GM23338 (cell line): ENCODE results near the gene GFOD1. TPM values are rescaled to one million over a fixed set of nuclear protein-coding genes. Genes with fewer than 3 reads are reported as not detected.

ENCODE experiments used
- ATAC-seq: fragments of 200-7000 bp; cut with Tn5 transposase; 3 replicates; pipeline ENCODE4 v1.9.1; 2020
- DNase-seq: peaks from one replicate; pipeline ENCODE4 v3.0.0-alpha.2; 2015; ENCODE audit warnings: low spot score
- H2AFZ ChIP-seq: fragments of 200-600 bp; sonication (generic); 2 replicates; pipeline ENCODE4 v1.8.0; 2016; ENCODE audit warnings: antibody characterized with exemption, mild to moderate bottlenecking, moderate library complexity
- H3F3A ChIP-seq: fragments of 200-600 bp; sonication (generic); replicated peaks from 2 replicates; pipeline ENCODE4 v1.8.0; 2017; ENCODE audit warnings: antibody characterized with exemption, mixed run types, low read depth
- H3K27ac ChIP-seq: fragments of 200-600 bp; sonication (generic); 2 replicates; pipeline ENCODE4 v1.6.1; 2016; ENCODE audit warnings: low read depth
- H3K27me3 ChIP-seq: fragments of 200-600 bp; sonication (generic); 2 replicates; pipeline ENCODE4 v1.8.0; 2016; ENCODE audit warnings: mild to moderate bottlenecking, mixed run types, moderate library complexity; ENCODE audit not compliant: insufficient read depth
- H3K36me3 ChIP-seq: fragments of 200-600 bp; sonication (generic); 2 replicates; pipeline ENCODE4 v1.8.0; 2016; ENCODE audit warnings: mild to moderate bottlenecking; ENCODE audit not compliant: insufficient read depth
- H3K4me1 ChIP-seq: fragments of 200-600 bp; sonication (generic); 2 replicates; pipeline ENCODE4 v1.8.0; 2016; ENCODE audit warnings: mild to moderate bottlenecking, moderate library complexity; ENCODE audit not compliant: insufficient read depth
- H3K4me2 ChIP-seq: fragments of 200-600 bp; sonication (generic); 2 replicates; pipeline ENCODE4 v1.7.1; 2017; ENCODE audit warnings: mixed run types
- H3K4me3 ChIP-seq: fragments of 200-600 bp; sonication (generic); 2 replicates; pipeline ENCODE4 v1.6.1; 2016; ENCODE audit warnings: mixed run types
- H3K79me2 ChIP-seq: fragments of 200-600 bp; sonication (generic); replicated peaks from 2 replicates; pipeline ENCODE4 v1.8.0; 2017; ENCODE audit warnings: mild to moderate bottlenecking; ENCODE audit not compliant: insufficient read depth
- H3K9me2 ChIP-seq: fragments of 200-600 bp; sonication (generic); 2 replicates; pipeline ENCODE4 v1.8.0; 2017; ENCODE audit not compliant: insufficient read depth
- H4K20me1 ChIP-seq: fragments of 200-600 bp; sonication (generic); replicated peaks from 2 replicates; pipeline ENCODE4 v1.8.0; 2017; ENCODE audit warnings: mild to moderate bottlenecking; ENCODE audit not compliant: insufficient read depth
- H3K27ac Mint-ChIP-seq: 2 replicates; pipeline ENCODE4 v1.8.0; 2020; ENCODE audit warnings: inconsistent platforms, mild to moderate bottlenecking, moderate library complexity, mixed read lengths
- H3K27me3 Mint-ChIP-seq: 3 replicates; pipeline ENCODE4 v1.8.0; 2022; ENCODE audit warnings: low read depth, mild to moderate bottlenecking, moderate library complexity, mixed read lengths, inconsistent platforms; ENCODE audit not compliant: insufficient read depth, poor library complexity
- H3K36me3 Mint-ChIP-seq: 3 replicates; pipeline ENCODE4 v1.8.0; 2021; ENCODE audit warnings: low read depth, mild to moderate bottlenecking, inconsistent platforms, moderate library complexity, mixed read lengths
- H3K4me1 Mint-ChIP-seq: 3 replicates; pipeline ENCODE4 v1.8.0; 2020; ENCODE audit warnings: mild to moderate bottlenecking, inconsistent platforms, mixed read lengths
- H3K4me3 Mint-ChIP-seq: 3 replicates; pipeline ENCODE4 v1.8.0; 2021; ENCODE audit warnings: moderate library complexity, mild to moderate bottlenecking, inconsistent platforms, mixed read lengths
- H3K9me3 Mint-ChIP-seq: 3 replicates; pipeline ENCODE4 v1.8.0; 2020; ENCODE audit warnings: moderate library complexity, mild to moderate bottlenecking, inconsistent platforms, mixed read lengths
- EZH2 ChIP-seq: fragments of 200-600 bp; sonication (generic); IDR thresholded peaks from one replicate; pipeline ENCODE4 v1.8.0; 2017; ENCODE audit warnings: antibody characterized with exemption, mild to moderate bottlenecking, low read depth; ENCODE audit not compliant: unreplicated experiment
- EZH2phosphoT487 ChIP-seq: fragments of 200-600 bp; sonication (generic); IDR thresholded peaks from one replicate; pipeline ENCODE4 v1.8.1; 2018; ENCODE audit warnings: antibody characterized with exemption; ENCODE audit not compliant: unreplicated experiment
- NANOG ChIP-seq: IDR thresholded peaks from 2 replicates; pipeline ENCODE4 v1.6.1; 2016; ENCODE audit warnings: antibody characterized with exemption, borderline replicate concordance
- REST ChIP-seq: IDR thresholded peaks from one replicate; pipeline ENCODE4 v1.6.1; 2018; ENCODE audit warnings: antibody characterized with exemption; ENCODE audit not compliant: unreplicated experiment
- ZNF331 ChIP-seq: fragments of 250-450 bp; sonication (Bioruptor Pico); IDR thresholded peaks from 2 replicates; pipeline ENCODE4 v1.5.0; 2020; ENCODE audit warnings: low read depth, mild to moderate bottlenecking, moderate library complexity
- polyA plus RNA-seq: library from polyadenylated mRNA; unstranded; fragments of >200 nt; fragmentation: Nextera tagmentation; extraction: Ambion mirVana; gene quantifications from 2 replicates; pipeline ENCODE4 v1.2.1, GENCODE V29; 2016
- total RNA-seq: library from RNA; depleted of rRNA; stranded (reverse); fragments of >200 nt; shearing (Covaris generic); gene quantifications from 2 replicates; pipeline ENCODE4 v1.2.3, GENCODE V29; 2014
- TF ChIP-seq, protein P1 (sequence below): fragments of 250-450 bp; sonication (Bioruptor Pico); IDR thresholded peaks from 2 replicates; pipeline ENCODE4 v1.5.0; 2020; ENCODE audit warnings: mild to moderate bottlenecking, moderate library complexity

The GFOD1 gene
- total and polyA plus RNA-seq, 2 experiments from 2014 or later, result 4.9 to 12.8 TPM

DNA sequence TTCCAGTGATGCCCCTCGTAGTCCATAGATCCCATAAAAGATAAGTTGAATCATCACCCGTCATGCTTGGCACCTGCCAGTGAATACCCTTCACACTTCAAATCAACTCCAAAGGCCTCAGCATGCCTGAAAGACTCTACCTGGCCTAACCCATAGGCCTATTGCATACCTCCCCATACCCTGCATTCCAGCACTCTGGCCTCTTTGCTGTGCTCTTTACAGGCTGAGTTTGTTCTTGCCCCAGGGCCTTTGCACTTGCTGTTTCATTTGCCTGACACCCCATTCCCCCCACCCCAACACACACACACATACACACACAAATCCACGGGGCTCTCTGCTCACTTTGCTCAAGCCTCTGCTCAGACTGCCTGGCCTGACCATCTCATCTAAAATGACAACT is 3.0 kb upstream of the GFOD1 start (continued):
- TF ChIP-seq, protein P1, sequence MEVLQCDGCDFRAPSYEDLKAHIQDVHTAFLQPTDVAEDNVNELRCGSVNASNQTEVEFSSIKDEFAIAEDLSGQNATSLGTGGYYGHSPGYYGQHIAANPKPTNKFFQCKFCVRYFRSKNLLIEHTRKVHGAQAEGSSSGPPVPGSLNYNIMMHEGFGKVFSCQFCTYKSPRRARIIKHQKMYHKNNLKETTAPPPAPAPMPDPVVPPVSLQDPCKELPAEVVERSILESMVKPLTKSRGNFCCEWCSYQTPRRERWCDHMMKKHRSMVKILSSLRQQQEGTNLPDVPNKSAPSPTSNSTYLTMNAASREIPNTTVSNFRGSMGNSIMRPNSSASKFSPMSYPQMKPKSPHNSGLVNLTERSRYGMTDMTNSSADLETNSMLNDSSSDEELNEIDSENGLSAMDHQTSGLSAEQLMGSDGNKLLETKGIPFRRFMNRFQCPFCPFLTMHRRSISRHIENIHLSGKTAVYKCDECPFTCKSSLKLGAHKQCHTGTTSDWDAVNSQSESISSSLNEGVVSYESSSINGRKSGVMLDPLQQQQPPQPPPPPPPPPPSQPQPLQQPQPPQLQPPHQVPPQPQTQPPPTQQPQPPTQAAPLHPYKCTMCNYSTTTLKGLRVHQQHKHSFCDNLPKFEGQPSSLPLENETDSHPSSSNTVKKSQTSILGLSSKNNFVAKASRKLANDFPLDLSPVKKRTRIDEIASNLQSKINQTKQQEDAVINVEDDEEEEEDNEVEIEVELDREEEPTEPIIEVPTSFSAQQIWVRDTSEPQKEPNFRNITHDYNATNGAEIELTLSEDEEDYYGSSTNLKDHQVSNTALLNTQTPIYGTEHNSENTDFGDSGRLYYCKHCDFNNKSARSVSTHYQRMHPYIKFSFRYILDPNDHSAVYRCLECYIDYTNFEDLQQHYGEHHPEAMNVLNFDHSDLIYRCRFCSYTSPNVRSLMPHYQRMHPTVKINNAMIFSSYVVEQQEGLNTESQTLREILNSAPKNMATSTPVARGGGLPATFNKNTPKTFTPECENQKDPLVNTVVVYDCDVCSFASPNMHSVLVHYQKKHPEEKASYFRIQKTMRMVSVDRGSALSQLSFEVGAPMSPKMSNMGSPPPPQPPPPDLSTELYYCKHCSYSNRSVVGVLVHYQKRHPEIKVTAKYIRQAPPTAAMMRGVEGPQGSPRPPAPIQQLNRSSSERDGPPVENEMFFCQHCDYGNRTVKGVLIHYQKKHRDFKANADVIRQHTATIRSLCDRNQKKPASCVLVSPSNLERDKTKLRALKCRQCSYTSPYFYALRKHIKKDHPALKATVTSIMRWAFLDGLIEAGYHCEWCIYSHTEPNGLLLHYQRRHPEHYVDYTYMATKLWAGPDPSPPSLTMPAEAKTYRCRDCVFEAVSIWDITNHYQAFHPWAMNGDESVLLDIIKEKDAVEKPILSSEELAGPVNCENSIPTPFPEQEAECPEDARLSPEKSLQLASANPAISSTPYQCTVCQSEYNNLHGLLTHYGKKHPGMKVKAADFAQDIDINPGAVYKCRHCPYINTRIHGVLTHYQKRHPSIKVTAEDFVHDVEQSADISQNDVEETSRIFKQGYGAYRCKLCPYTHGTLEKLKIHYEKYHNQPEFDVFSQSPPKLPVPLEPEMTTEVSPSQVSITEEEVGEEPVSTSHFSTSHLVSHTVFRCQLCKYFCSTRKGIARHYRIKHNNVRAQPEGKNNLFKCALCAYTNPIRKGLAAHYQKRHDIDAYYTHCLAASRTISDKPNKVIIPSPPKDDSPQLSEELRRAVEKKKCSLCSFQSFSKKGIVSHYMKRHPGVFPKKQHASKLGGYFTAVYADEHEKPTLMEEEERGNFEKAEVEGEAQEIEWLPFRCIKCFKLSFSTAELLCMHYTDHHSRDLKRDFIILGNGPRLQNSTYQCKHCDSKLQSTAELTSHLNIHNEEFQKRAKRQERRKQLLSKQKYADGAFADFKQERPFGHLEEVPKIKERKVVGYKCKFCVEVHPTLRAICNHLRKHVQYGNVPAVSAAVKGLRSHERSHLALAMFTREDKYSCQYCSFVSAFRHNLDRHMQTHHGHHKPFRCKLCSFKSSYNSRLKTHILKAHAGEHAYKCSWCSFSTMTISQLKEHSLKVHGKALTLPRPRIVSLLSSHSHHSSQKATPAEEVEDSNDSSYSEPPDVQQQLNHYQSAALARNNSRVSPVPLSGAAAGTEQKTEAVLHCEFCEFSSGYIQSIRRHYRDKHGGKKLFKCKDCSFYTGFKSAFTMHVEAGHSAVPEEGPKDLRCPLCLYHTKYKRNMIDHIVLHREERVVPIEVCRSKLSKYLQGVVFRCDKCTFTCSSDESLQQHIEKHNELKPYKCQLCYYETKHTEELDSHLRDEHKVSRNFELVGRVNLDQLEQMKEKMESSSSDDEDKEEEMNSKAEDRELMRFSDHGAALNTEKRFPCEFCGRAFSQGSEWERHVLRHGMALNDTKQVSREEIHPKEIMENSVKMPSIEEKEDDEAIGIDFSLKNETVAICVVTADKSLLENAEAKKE (CRISPR knock-in tag), result no peak
- TF ChIP-seq NANOG (no peak), ZNF331 (no peak), REST (no peak), EZH2phosphoT487 (no peak)

- ATAC-seq (no peak), DNase-seq (no peak)
- no peaks in the 10 kb centered on the region; the same call in 2 of the 3 replicates for H3K36me3 Mint-ChIP-seq
- H3K27ac Mint-ChIP-seq, result no peak overlapping the region
- H3K9me3 Mint-ChIP-seq, result peaks cover 3% of the 10 kb centered on the region; the same call in 1 of the 3 replicates
- Histone ChIP-seq H3K4me2 (peak overlapping the region; percentile 88), H3K27ac (no peak overlapping the region), H3K79me2 (peaks cover 10% of the 10 kb centered on the region), H3K4me1 (peaks cover 12% of the 10 kb centered on the region), H3K9me2 (no peaks in the 10 kb centered on the region), H2AFZ (peak overlapping the region; percentile 76; the same call in 1 of the 2 replicates), H4K20me1 (no peaks in the 10 kb centered on the region), H3F3A (peaks cover 11% of the 10 kb centered on the region; the same call in 1 of the 2 replicates), H3K27me3 (peaks cover 64% of the 10 kb centered on the region), H3K36me3 (no peaks in the 10 kb centered on the region), H3K4me3 (peak overlapping the region; percentile 70; the same call in 1 of the 2 replicates)
- peaks cover 29% of the 10 kb centered on the region for H3K4me1 Mint-ChIP-seq
- H3K4me3 Mint-ChIP-seq, result peak overlapping the region; percentile 74; the same call in 2 of the 3 replicates
- peaks cover 47% of the 10 kb centered on the region for H3K27me3 Mint-ChIP-seq
- no peak for TF ChIP-seq EZH2
- TF ChIP-seq, protein P1 (CRISPR knock-in tag), result no peak
Measured at GRCh38 chr6:13488896-13489237, 1.5 kb upstream of the GFOD1 start.
